OCI-LY3 (cell line): Measurements from ENCODE around the gene SEBOX.

Experiments
- H2AFZ ChIP-seq: fragments of 200-600, 300-600 bp; shearing (Covaris generic); 2 replicates; pipeline ENCODE4 v1.6.0; 2014; ENCODE audit warnings: antibody characterized with exemption, low read depth, low read length
- H3K27ac ChIP-seq: fragments of 200-600, 300-600 bp; sonication (generic); 2 replicates; pipeline ENCODE4 v1.5.1; 2014; ENCODE audit warnings: mild to moderate bottlenecking, low read length, moderate library complexity, mixed read lengths
- H3K27me3 ChIP-seq: fragments of 200-600, 300-600 bp; sonication (generic); 2 replicates; pipeline ENCODE4 v1.6.1; 2014; ENCODE audit warnings: low read depth, low read length, mixed read lengths
- H3K36me3 ChIP-seq: fragments of 200-600, 300-600 bp; sonication (generic); replicated peaks from 2 replicates; pipeline ENCODE3; 2014; ENCODE audit warnings: low read depth, low read length, mixed read lengths
- H3K4me1 ChIP-seq: fragments of 300-600, 200-600 bp; sonication (generic); 2 replicates; pipeline ENCODE4 v1.6.1; 2014; ENCODE audit warnings: low read length, mixed read lengths
- H3K4me2 ChIP-seq: fragments of 200-600, 300-600 bp; sonication (generic); 2 replicates; pipeline ENCODE4 v1.6.1; 2014; ENCODE audit warnings: low read length, mixed read lengths
- H3K4me3 ChIP-seq: fragments of 300-600, 200-600 bp; sonication (generic); 2 replicates; pipeline ENCODE4 v1.5.1; 2014; ENCODE audit warnings: antibody characterized with exemption, mild to moderate bottlenecking, low read length, moderate library complexity
- H3K79me2 ChIP-seq: fragments of 300-600, 200-600 bp; shearing (Covaris generic); 2 replicates; pipeline ENCODE4 v1.6.1; 2014; ENCODE audit warnings: mild to moderate bottlenecking, low read length, mixed read lengths
- H3K9ac ChIP-seq: fragments of 300-600, 200-600 bp; shearing (Covaris generic); 2 replicates; pipeline ENCODE4 v1.6.0; 2014; ENCODE audit warnings: mild to moderate bottlenecking, low read length, moderate library complexity
- H3K9me3 ChIP-seq: fragments of 200-600, 300-600 bp; shearing (Covaris generic); 2 replicates; pipeline ENCODE4 v1.6.1; 2014; ENCODE audit warnings: low read length, mixed read lengths; ENCODE audit not compliant: insufficient read depth
- H4K20me1 ChIP-seq: fragments of 200-600, 300-600 bp; sonication (generic); 2 replicates; pipeline ENCODE4 v1.6.1; 2016; ENCODE audit warnings: low read length, mixed read lengths; ENCODE audit not compliant: insufficient read depth
- EZH2phosphoT487 ChIP-seq: fragments of 200-600 bp; shearing (Covaris generic); IDR thresholded peaks from 2 replicates; pipeline ENCODE4 v1.6.1; 2018; ENCODE audit warnings: antibody characterized with exemption, mixed run types, low read depth
- TF ChIP-seq, protein P1 (sequence below): fragments of 200-600, 300-600 bp; sonication (generic); IDR thresholded peaks from 2 replicates; pipeline ENCODE4 v1.5.1; 2014; ENCODE audit warnings: antibody characterized with exemption, low read length, low read depth

SEBOX gene

DNA sequence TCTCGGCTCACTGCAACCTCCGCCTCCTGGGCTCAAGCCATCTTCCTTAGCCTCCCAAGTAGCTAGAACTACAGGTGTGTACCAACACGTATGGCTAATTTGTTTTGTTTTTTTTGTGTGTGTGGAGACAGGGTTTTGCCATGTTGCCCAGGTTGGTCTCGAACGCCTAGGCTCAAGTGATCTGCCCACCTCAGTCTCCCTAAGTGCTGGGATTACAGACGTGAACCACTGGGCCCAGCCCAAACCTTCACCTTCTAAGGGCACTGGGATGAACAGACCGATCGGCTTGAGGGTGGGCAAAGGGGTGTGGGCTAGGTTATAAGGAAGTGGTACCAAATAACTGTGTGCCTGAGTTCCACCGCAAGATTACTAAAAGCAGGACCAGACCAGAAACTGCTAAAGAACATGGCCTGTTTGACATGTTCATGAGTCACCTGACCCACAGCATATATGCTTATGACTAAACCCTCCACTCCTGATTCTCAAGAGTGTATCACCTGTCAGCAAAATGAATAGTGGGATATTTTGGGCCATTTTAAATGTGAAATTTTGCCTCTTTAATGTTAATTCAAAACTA lies 37.9 kb downstream of the SEBOX start:
- peaks cover 63% of the 10 kb centered on the region for H3K4me1 ChIP-seq
- peaks cover 55% of the 10 kb centered on the region for H3K36me3 ChIP-seq
- H2AFZ ChIP-seq = no peak overlapping the region
- H3K4me3 ChIP-seq = peak overlapping the region; percentile 29
- TF ChIP-seq EZH2phosphoT487 = no peak
- TF ChIP-seq, protein P1, sequence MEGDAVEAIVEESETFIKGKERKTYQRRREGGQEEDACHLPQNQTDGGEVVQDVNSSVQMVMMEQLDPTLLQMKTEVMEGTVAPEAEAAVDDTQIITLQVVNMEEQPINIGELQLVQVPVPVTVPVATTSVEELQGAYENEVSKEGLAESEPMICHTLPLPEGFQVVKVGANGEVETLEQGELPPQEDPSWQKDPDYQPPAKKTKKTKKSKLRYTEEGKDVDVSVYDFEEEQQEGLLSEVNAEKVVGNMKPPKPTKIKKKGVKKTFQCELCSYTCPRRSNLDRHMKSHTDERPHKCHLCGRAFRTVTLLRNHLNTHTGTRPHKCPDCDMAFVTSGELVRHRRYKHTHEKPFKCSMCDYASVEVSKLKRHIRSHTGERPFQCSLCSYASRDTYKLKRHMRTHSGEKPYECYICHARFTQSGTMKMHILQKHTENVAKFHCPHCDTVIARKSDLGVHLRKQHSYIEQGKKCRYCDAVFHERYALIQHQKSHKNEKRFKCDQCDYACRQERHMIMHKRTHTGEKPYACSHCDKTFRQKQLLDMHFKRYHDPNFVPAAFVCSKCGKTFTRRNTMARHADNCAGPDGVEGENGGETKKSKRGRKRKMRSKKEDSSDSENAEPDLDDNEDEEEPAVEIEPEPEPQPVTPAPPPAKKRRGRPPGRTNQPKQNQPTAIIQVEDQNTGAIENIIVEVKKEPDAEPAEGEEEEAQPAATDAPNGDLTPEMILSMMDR = no peak
- H4K20me1 ChIP-seq = peaks cover 41% of the 10 kb centered on the region
- peak overlapping the region; percentile 45; the same call in 1 of the 2 replicates for H3K9ac ChIP-seq
- peaks cover 69% of the 10 kb centered on the region for H3K79me2 ChIP-seq
- H3K27me3 ChIP-seq = no peaks in the 10 kb centered on the region
- no peaks in the 10 kb centered on the region for H3K9me3 ChIP-seq
- H3K4me2 ChIP-seq = peak overlapping the region; percentile 62
- peak overlapping the region; percentile 94 for H3K27ac ChIP-seq

DNA sequence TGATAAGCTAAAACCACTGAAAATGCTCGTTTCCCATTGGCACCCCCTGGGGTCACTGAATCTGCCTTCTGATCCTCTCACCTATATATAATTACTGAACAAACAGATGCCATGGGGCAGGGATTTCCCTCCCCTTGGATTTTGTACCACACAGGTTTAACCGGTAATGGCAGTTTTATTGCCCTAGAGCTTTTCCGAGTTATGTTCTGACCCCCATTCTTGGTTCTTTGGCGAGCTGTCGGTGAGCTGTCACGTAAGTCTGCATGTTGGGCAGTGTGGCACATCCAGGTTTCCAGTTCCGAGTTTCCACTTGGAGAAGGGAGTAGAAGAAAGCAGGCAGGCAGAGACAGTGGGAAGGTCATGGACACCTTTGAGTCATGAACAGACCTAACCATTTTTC lies 38.9 kb downstream of the SEBOX start:
- Histone ChIP-seq H2AFZ (no peak overlapping the region), H3K27me3 (no peaks in the 10 kb centered on the region), H3K9ac (no peak overlapping the region), H3K36me3 (peaks cover 59% of the 10 kb centered on the region), H3K4me3 (no peak overlapping the region), H3K4me2 (peak overlapping the region; percentile 62), H3K9me3 (no peaks in the 10 kb centered on the region), H3K4me1 (peaks cover 71% of the 10 kb centered on the region), H3K79me2 (peaks cover 79% of the 10 kb centered on the region), H4K20me1 (peaks cover 46% of the 10 kb centered on the region), H3K27ac (peak overlapping the region; percentile 94)
- TF ChIP-seq, protein P1 = no peak
- no peak for TF ChIP-seq EZH2phosphoT487

DNA sequence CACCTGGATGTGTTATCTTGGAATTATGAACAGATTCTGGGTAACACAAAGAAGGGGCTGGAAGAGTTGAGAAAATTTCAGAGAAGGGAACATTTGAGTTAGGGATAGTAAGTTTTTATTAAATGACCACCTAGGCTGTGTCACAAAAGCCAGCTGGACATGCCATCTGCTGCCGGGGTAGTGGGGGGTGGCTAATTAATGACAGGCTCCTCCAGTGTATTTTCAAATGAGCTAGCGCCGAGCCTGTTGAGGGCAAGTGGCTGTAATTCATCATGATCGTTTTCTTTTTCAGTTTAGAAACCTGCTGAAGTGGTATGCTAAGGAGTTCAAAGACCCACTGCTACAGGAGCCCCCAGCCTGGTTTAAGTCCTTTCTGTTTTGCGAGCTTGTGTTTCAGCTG lies 39.8 kb downstream of the SEBOX start:
- Histone ChIP-seq H3K79me2 (peaks cover 88% of the 10 kb centered on the region), H3K36me3 (peaks cover 68% of the 10 kb centered on the region), H3K27me3 (no peaks in the 10 kb centered on the region), H3K9me3 (no peaks in the 10 kb centered on the region), H3K4me1 (peaks cover 80% of the 10 kb centered on the region), H2AFZ (no peak overlapping the region), H3K9ac (no peak overlapping the region), H3K4me2 (peak overlapping the region; percentile 49), H3K4me3 (peak overlapping the region; percentile 13; the same call in 1 of the 2 replicates), H4K20me1 (peaks cover 53% of the 10 kb centered on the region), H3K27ac (peak overlapping the region; percentile 94)
- TF ChIP-seq, protein P1 = no peak
- TF ChIP-seq EZH2phosphoT487 = no peak

DNA sequence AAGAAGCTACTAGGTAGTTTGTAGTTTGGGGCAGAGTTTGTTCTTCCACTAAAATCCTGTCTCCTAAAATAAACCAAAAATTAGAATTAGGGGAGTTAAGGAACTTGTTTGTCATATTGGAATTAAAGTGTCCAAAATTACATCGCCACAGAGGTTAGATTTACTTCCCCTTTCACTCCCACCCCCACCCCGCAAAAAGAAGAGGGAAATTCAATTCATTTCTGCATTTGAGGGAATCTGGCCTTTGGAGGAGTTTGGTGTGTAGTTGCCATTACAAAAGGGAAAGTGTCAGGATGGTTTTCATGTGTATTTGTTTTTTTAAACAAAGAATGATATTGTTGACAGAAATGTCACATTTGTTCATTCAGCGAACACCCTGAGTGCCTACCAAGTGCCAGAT lies 40.2 kb downstream of the SEBOX start:
- Histone ChIP-seq H2AFZ (no peak overlapping the region), H3K4me3 (peak overlapping the region; percentile 13), H4K20me1 (peaks cover 53% of the 10 kb centered on the region), H3K9ac (no peak overlapping the region), H3K36me3 (peaks cover 71% of the 10 kb centered on the region), H3K79me2 (peaks cover 93% of the 10 kb centered on the region), H3K27me3 (no peaks in the 10 kb centered on the region), H3K9me3 (no peaks in the 10 kb centered on the region), H3K4me1 (peaks cover 82% of the 10 kb centered on the region), H3K27ac (peak overlapping the region; percentile 94), H3K4me2 (peak overlapping the region; percentile 49)
- TF ChIP-seq, protein P1 = no peak
- no peak for TF ChIP-seq EZH2phosphoT487
